HEK293 (cell line): ENCODE data around the gene GPN1.
A peak's percentile ranks its signal among the peaks of the same experiment; 100 is the strongest.

Experiments
- KLF7 ChIP-seq: fragments of 450-650 bp; formaldehyde crosslinking; IDR thresholded peaks from 2 replicates; pipeline ENCODE4 v1.5.1; 2016; ENCODE audit warnings: missing biosample characterization, missing genetic modification characterization, borderline replicate concordance
- PRDM1 ChIP-seq: fragments of 450-650 bp; formaldehyde crosslinking; IDR thresholded peaks from 2 replicates; pipeline ENCODE4; 2016; ENCODE audit warnings: missing biosample characterization, missing genetic modification characterization
- RBAK ChIP-seq: fragments of 450-650 bp; formaldehyde crosslinking; IDR thresholded peaks from 2 replicates; pipeline ENCODE4 v1.5.1; 2016; ENCODE audit warnings: missing biosample characterization, missing genetic modification characterization
- REPIN1 ChIP-seq: fragments of 450-650 bp; formaldehyde crosslinking; IDR thresholded peaks from 2 replicates; pipeline ENCODE4 v1.5.1; 2017; ENCODE audit warnings: missing biosample characterization, missing genetic modification characterization, low read depth
- SALL2 ChIP-seq: fragments of 450-650 bp; formaldehyde crosslinking; IDR thresholded peaks from 2 replicates; pipeline ENCODE4 v1.5.0; 2017; ENCODE audit warnings: missing biosample characterization, mild to moderate bottlenecking, missing genetic modification characterization, borderline replicate concordance
- SP2 ChIP-seq: fragments of 450-650 bp; formaldehyde crosslinking; IDR thresholded peaks from 2 replicates; pipeline ENCODE4 v1.5.1; 2016; ENCODE audit warnings: missing biosample characterization, missing genetic modification characterization
- YY2 ChIP-seq: fragments of 450-650 bp; formaldehyde crosslinking; IDR thresholded peaks from 2 replicates; pipeline ENCODE4 v1.5.1; 2016; ENCODE audit warnings: missing biosample characterization, missing genetic modification characterization
- ZBTB1 ChIP-seq: fragments of 450-650 bp; formaldehyde crosslinking; IDR thresholded peaks from 2 replicates; pipeline ENCODE4 v1.5.1; 2016; ENCODE audit warnings: missing biosample characterization, missing genetic modification characterization
- ZBTB11 ChIP-seq: fragments of 450-650 bp; formaldehyde crosslinking; conservative IDR thresholded peaks from 2 replicates; pipeline ENCODE4 v1.5.1; 2016; ENCODE audit warnings: low read depth, missing biosample characterization, missing genetic modification characterization
- ZBTB49 ChIP-seq: fragments of 450-650 bp; formaldehyde crosslinking; IDR thresholded peaks from 2 replicates; pipeline ENCODE4 v1.5.1; 2016; ENCODE audit warnings: missing biosample characterization, missing genetic modification characterization, low read depth
- ZBTB6 ChIP-seq: fragments of 450-650 bp; formaldehyde crosslinking; IDR thresholded peaks from 2 replicates; pipeline ENCODE4 v1.5.1; 2017; ENCODE audit warnings: missing biosample characterization, missing genetic modification characterization
- ZIC2 ChIP-seq: fragments of 450-650 bp; formaldehyde crosslinking; IDR thresholded peaks from 2 replicates; pipeline ENCODE4 v1.5.1; 2016; ENCODE audit warnings: missing biosample characterization, missing genetic modification characterization
- ZNF10 ChIP-seq: fragments of 450-650 bp; formaldehyde crosslinking; IDR thresholded peaks from 2 replicates; pipeline ENCODE4 v1.5.1; 2017; ENCODE audit warnings: missing biosample characterization, missing genetic modification characterization
- ZNF175 ChIP-seq: fragments of 450-650 bp; formaldehyde crosslinking; IDR thresholded peaks from 2 replicates; pipeline ENCODE4 v1.5.1; 2016; ENCODE audit warnings: missing biosample characterization, missing genetic modification characterization
- ZNF24 ChIP-seq: fragments of 450-650 bp; formaldehyde crosslinking; IDR thresholded peaks from 2 replicates; pipeline ENCODE4 v1.5.1; 2016; ENCODE audit warnings: missing biosample characterization, missing genetic modification characterization
- ZNF391 ChIP-seq: fragments of 450-650 bp; formaldehyde crosslinking; IDR thresholded peaks from 2 replicates; pipeline ENCODE4 v1.5.1; 2016; ENCODE audit warnings: low read depth, missing biosample characterization, missing genetic modification characterization, borderline replicate concordance
- ZNF416 ChIP-seq: fragments of 450-650 bp; formaldehyde crosslinking; IDR thresholded peaks from 2 replicates; pipeline ENCODE4 v1.5.1; 2016; ENCODE audit warnings: missing biosample characterization, missing genetic modification characterization
- ZNF433 ChIP-seq: fragments of 450-650 bp; formaldehyde crosslinking; IDR thresholded peaks from 2 replicates; pipeline ENCODE4 v1.5.1; 2016; ENCODE audit warnings: missing biosample characterization, missing genetic modification characterization, low read depth
- ZNF610 ChIP-seq: fragments of 450-650 bp; formaldehyde crosslinking; IDR thresholded peaks from 2 replicates; pipeline ENCODE4 v1.5.1; 2016; ENCODE audit warnings: missing biosample characterization, missing genetic modification characterization, borderline replicate concordance
- ZNF624 ChIP-seq: fragments of 450-650 bp; formaldehyde crosslinking; IDR thresholded peaks from 2 replicates; pipeline ENCODE4 v1.5.1; 2017; ENCODE audit warnings: missing biosample characterization, missing genetic modification characterization
- ZNF704 ChIP-seq: fragments of 450-650 bp; formaldehyde crosslinking; IDR thresholded peaks from 2 replicates; pipeline ENCODE4 v1.5.1; 2016; ENCODE audit warnings: missing biosample characterization, missing genetic modification characterization
- ZSCAN16 ChIP-seq: fragments of 450-650 bp; formaldehyde crosslinking; IDR thresholded peaks from 2 replicates; pipeline ENCODE4 v1.5.1; 2016; ENCODE audit warnings: missing biosample characterization, missing genetic modification characterization
- ZSCAN30 ChIP-seq: fragments of 450-650 bp; IDR thresholded peaks from 2 replicates; pipeline ENCODE4 v1.5.1; 2018; ENCODE audit warnings: missing biosample characterization, mild to moderate bottlenecking, missing genetic modification characterization, moderate library complexity
- ZSCAN4 ChIP-seq: fragments of 450-650 bp; formaldehyde crosslinking; IDR thresholded peaks from 2 replicates; pipeline ENCODE4 v1.5.1; 2017; ENCODE audit warnings: missing biosample characterization, missing genetic modification characterization
- TF ChIP-seq, protein P1 (sequence below): fragments of 450-650 bp; formaldehyde crosslinking; IDR thresholded peaks from 2 replicates; pipeline ENCODE4 v1.5.1; 2016; ENCODE audit warnings: missing biosample characterization, missing genetic modification characterization
- TF ChIP-seq, protein P2 (sequence below): fragments of 450-650 bp; formaldehyde crosslinking; IDR thresholded peaks from 2 replicates; pipeline ENCODE4 v1.5.1; 2016; ENCODE audit warnings: missing biosample characterization, missing genetic modification characterization

GPN1 gene

GRCh38 chr2:27663285-27664153 lies 34.7 kb downstream of the GPN1 start, which contains the start of the genes SLC4A1AP and SUPT7L (continued):
- TF ChIP-seq ZBTB11 (tag by site-specific recombination): peak; percentile 100
- TF ChIP-seq ZNF433: no peak
- peak; percentile 87; the same call in 1 of the 2 replicates for TF ChIP-seq ZSCAN30
- TF ChIP-seq ZNF175 (tag by site-specific recombination): no peak
- TF ChIP-seq ZBTB6 (tag by site-specific recombination): peak; percentile 17; the same call in 1 of the 2 replicates
- no peak for TF ChIP-seq RBAK (tag by site-specific recombination)
- no peak for TF ChIP-seq PRDM1
- no peak for TF ChIP-seq ZIC2 (tag by site-specific recombination)
- peak; percentile 86 for TF ChIP-seq KLF7 (tag by site-specific recombination)
- peak; percentile 96 for TF ChIP-seq ZNF24 (tag by site-specific recombination)
- TF ChIP-seq, protein P1, sequence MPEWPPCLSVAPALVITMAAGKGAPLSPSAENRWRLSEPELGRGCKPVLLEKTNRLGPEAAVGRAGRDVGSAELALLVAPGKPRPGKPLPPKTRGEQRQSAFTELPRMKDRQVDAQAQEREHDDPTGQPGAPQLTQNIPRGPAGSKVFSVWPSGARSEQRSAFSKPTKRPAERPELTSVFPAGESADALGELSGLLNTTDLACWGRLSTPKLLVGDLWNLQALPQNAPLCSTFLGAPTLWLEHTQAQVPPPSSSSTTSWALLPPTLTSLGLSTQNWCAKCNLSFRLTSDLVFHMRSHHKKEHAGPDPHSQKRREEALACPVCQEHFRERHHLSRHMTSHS: 0 out of 2 replicates have a peak, but pooled peaks have one; percentile 37
- 0 out of 2 replicates have a peak, but pooled peaks have one; percentile 22 for TF ChIP-seq SALL2 (tag by site-specific recombination)
- 0 out of 2 replicates have a peak, but pooled peaks have one; percentile 19 for TF ChIP-seq ZBTB1
- TF ChIP-seq YY2 (tag by site-specific recombination): peak; percentile 99
- TF ChIP-seq, protein P2, sequence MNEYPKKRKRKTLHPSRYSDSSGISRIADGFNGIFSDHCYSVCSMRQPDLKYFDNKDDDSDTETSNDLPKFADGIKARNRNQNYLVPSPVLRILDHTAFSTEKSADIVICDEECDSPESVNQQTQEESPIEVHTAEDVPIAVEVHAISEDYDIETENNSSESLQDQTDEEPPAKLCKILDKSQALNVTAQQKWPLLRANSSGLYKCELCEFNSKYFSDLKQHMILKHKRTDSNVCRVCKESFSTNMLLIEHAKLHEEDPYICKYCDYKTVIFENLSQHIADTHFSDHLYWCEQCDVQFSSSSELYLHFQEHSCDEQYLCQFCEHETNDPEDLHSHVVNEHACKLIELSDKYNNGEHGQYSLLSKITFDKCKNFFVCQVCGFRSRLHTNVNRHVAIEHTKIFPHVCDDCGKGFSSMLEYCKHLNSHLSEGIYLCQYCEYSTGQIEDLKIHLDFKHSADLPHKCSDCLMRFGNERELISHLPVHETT (tag by site-specific recombination): peak; percentile 99
- 0 out of 2 replicates have a peak, but pooled peaks have one; percentile 22 for TF ChIP-seq ZSCAN16 (tag by site-specific recombination)
- TF ChIP-seq ZNF704: no peak
- peak; percentile 96 for TF ChIP-seq REPIN1 (tag by site-specific recombination)
- TF ChIP-seq ZNF624 (tag by site-specific recombination): 0 out of 2 replicates have a peak, but pooled peaks have one; percentile 63
- TF ChIP-seq ZNF391 (tag by site-specific recombination): peak; percentile 99
- no peak for TF ChIP-seq ZBTB49 (tag by site-specific recombination)
- TF ChIP-seq ZNF416 (tag by site-specific recombination): no peak
- TF ChIP-seq SP2 (tag by site-specific recombination): peak; percentile 74
- TF ChIP-seq ZNF610 (tag by site-specific recombination): peak; percentile 86
- TF ChIP-seq ZNF10 (tag by site-specific recombination): peak; percentile 62; the same call in 1 of the 2 replicates
- TF ChIP-seq ZSCAN4 (tag by site-specific recombination): peak; percentile 79
